Ishikawa (cell line): Measurements from ENCODE around the gene ABCD4.

Experiments
- CEBPB ChIP-seq: IDR thresholded peaks from 2 replicates; pipeline ENCODE4 v1.6.1; 2012
- CREB1 ChIP-seq: IDR thresholded peaks from 2 replicates; pipeline ENCODE4 v1.6.1; 2012; ENCODE audit warnings: low read depth
- EGR1 ChIP-seq: IDR thresholded peaks from 2 replicates; pipeline ENCODE4 v1.6.1; 2012
- EP300 ChIP-seq: IDR thresholded peaks from 2 replicates; pipeline ENCODE4 v1.6.1; 2012; ENCODE audit warnings: borderline replicate concordance
- MAX ChIP-seq: IDR thresholded peaks from 2 replicates; pipeline ENCODE4 v1.6.1; 2012
- NFIC ChIP-seq: IDR thresholded peaks from 2 replicates; pipeline ENCODE4 v1.6.1; 2012
- RAD21 ChIP-seq: IDR thresholded peaks from 2 replicates; pipeline ENCODE4 v1.6.1; 2012; ENCODE audit warnings: low read depth
- REST ChIP-seq: IDR thresholded peaks from 2 replicates; pipeline ENCODE4 v1.6.1; 2012; ENCODE audit warnings: low read depth, mild to moderate bottlenecking
- TAF1 ChIP-seq: IDR thresholded peaks from 2 replicates; pipeline ENCODE4 v1.6.1; 2012; ENCODE audit warnings: low read depth, mild to moderate bottlenecking
- TCF12 ChIP-seq: IDR thresholded peaks from 2 replicates; pipeline ENCODE4 v1.6.1; 2012; ENCODE audit warnings: low read depth
- TEAD4 ChIP-seq: IDR thresholded peaks from 2 replicates; pipeline ENCODE4 v1.6.1; 2012
- USF1 ChIP-seq: IDR thresholded peaks from 2 replicates; pipeline ENCODE4 v1.6.1; 2012
- YY1 ChIP-seq: IDR thresholded peaks from 2 replicates; pipeline ENCODE4 v1.6.1; 2012; ENCODE audit warnings: low read depth
- ZBTB7A ChIP-seq: IDR thresholded peaks from 2 replicates; pipeline ENCODE4 v1.6.1; 2012; ENCODE audit warnings: low read depth

The ABCD4 gene

GRCh38 chr14:74289801-74290200 lies 12.9 kb downstream of the ABCD4 start:
- no peak for TF ChIP-seq RAD21
- TF ChIP-seq TAF1 = no peak
- no peak for TF ChIP-seq MAX
- TF ChIP-seq NFIC = no peak
- TF ChIP-seq EP300 = no peak
- no peak for TF ChIP-seq TCF12
- TF ChIP-seq CREB1 = no peak

GRCh38 chr14:74286736-74287135 lies 16.0 kb downstream of the ABCD4 start:
- TF ChIP-seq MAX (no peak), REST (no peak), RAD21 (no peak), TEAD4 (no peak), USF1 (no peak), YY1 (no peak), ZBTB7A (no peak), EGR1 (no peak), CEBPB (no peak)

- TF ChIP-seq REST = no peak
- no peak for TF ChIP-seq MAX
- no peak for TF ChIP-seq CREB1
- TF ChIP-seq USF1 = no peak
- no peak for TF ChIP-seq RAD21
Observed at GRCh38 chr14:74281069-74281468, 21.7 kb downstream of the ABCD4 start.

GRCh38 chr14:74278080-74278479 lies 24.7 kb downstream of the ABCD4 start:
- TF ChIP-seq TEAD4 (no peak), ZBTB7A (no peak)

- TF ChIP-seq MAX (no peak), NFIC (peak; percentile 35; the same call in 1 of the 2 replicates)
Observed at GRCh38 chr14:74275241-74275841, 27.4 kb downstream of the ABCD4 start.

- TF ChIP-seq EP300 = no peak
- no peak for TF ChIP-seq EGR1
- TF ChIP-seq TEAD4 = no peak
- no peak for TF ChIP-seq MAX
- TF ChIP-seq REST = no peak
- TF ChIP-seq CEBPB = no peak
- no peak for TF ChIP-seq USF1
- no peak for TF ChIP-seq CREB1
Observed at GRCh38 chr14:74271365-74271764, 31.4 kb downstream of the ABCD4 start.
